H9 (cell line): ENCODE measurements around the gene MAD1L1. TPM values are rescaled to one million over a fixed set of nuclear protein-coding genes. Genes with fewer than 3 reads are reported as not detected.

ENCODE experiments used
- DNase-seq: peaks from one replicate; pipeline ENCODE4 v3.0.0-alpha.2; 2017
- H2AFZ ChIP-seq: one replicate; pipeline ENCODE4 v1.6.1; 2013; ENCODE audit warnings: mild to moderate bottlenecking, low read length, control low read depth, moderate library complexity
- H2AK5ac ChIP-seq: 2 replicates; pipeline ENCODE4 v1.6.1; 2013; ENCODE audit warnings: low read length, control low read depth, mixed read lengths; ENCODE audit not compliant: insufficient read length
- H2BK120ac ChIP-seq: one replicate; pipeline ENCODE4 v1.6.1; 2013; ENCODE audit warnings: low read depth, mild to moderate bottlenecking, low read length, control low read depth, inconsistent platforms; ENCODE audit not compliant: poor library complexity, severe bottlenecking
- H2BK12ac ChIP-seq: 2 replicates; pipeline ENCODE4 v1.6.1; 2013; ENCODE audit warnings: low read length, control low read depth, mixed read lengths, low read depth; ENCODE audit not compliant: insufficient read length
- H2BK15ac ChIP-seq: 2 replicates; pipeline ENCODE4 v1.6.1; 2013; ENCODE audit warnings: low read depth, low read length, control low read depth
- H2BK20ac ChIP-seq: one replicate; pipeline ENCODE4 v1.6.1; 2013; ENCODE audit warnings: low read depth, mild to moderate bottlenecking, low read length, control low read depth, inconsistent platforms; ENCODE audit not compliant: poor library complexity, severe bottlenecking
- H2BK5ac ChIP-seq: 2 replicates; pipeline ENCODE4 v1.6.1; 2013; ENCODE audit warnings: low read length, control low read depth, mixed read lengths; ENCODE audit not compliant: insufficient read length
- H3K14ac ChIP-seq: 2 replicates; pipeline ENCODE4 v1.6.1; 2013; ENCODE audit warnings: low read length, control low read depth; ENCODE audit not compliant: insufficient read depth
- H3K18ac ChIP-seq: 2 replicates; pipeline ENCODE4 v1.6.1; 2013; ENCODE audit warnings: low read depth, mild to moderate bottlenecking, mixed read lengths, low read length, control low read depth; ENCODE audit not compliant: insufficient read length
- H3K23ac ChIP-seq: 2 replicates; pipeline ENCODE4 v1.6.1; 2013; ENCODE audit warnings: low read length, control low read depth, mixed read lengths, low read depth; ENCODE audit not compliant: insufficient read length
- H3K23me2 ChIP-seq: 2 replicates; pipeline ENCODE4 v1.6.1; 2013; ENCODE audit warnings: low read depth, mild to moderate bottlenecking, mixed read lengths, low read length, control low read depth; ENCODE audit not compliant: insufficient read length, poor library complexity, severe bottlenecking
- H3K27ac ChIP-seq: 2 replicates; pipeline ENCODE4 v1.5.1; 2013; ENCODE audit warnings: low read length, control low read depth, mixed read lengths, low read depth; ENCODE audit not compliant: insufficient read length
- H3K27me3 ChIP-seq: 2 replicates; pipeline ENCODE4 v1.6.1; 2013; ENCODE audit warnings: low read length, control low read depth, inconsistent platforms; ENCODE audit not compliant: insufficient read depth
- H3K4ac ChIP-seq: 2 replicates; pipeline ENCODE4 v1.6.1; 2013; ENCODE audit warnings: low read depth, mild to moderate bottlenecking, control low read depth, inconsistent platforms, low read length, moderate library complexity
- H3K4me1 ChIP-seq: 2 replicates; pipeline ENCODE4 v1.6.1; 2013; ENCODE audit warnings: low read length, control low read depth, inconsistent platforms; ENCODE audit not compliant: insufficient read depth
- H3K4me2 ChIP-seq: 2 replicates; pipeline ENCODE4 v1.6.1; 2013; ENCODE audit warnings: low read length, control low read depth, mixed read lengths; ENCODE audit not compliant: insufficient read length, insufficient read depth
- H3K56ac ChIP-seq: 2 replicates; pipeline ENCODE4 v1.6.1; 2013; ENCODE audit warnings: low read depth, mild to moderate bottlenecking, mixed read lengths, low read length, control low read depth; ENCODE audit not compliant: insufficient read length
- H3K79me1 ChIP-seq: 2 replicates; pipeline ENCODE4 v1.6.1; 2013; ENCODE audit warnings: low read depth, mild to moderate bottlenecking, moderate library complexity, low read length, control low read depth, inconsistent platforms; ENCODE audit not compliant: insufficient read depth, poor library complexity, severe bottlenecking
- H3K79me2 ChIP-seq: 2 replicates; pipeline ENCODE4 v1.6.1; 2013; ENCODE audit warnings: low read length, control low read depth, inconsistent platforms; ENCODE audit not compliant: insufficient read depth
- H3K9ac ChIP-seq: 2 replicates; pipeline ENCODE4 v1.6.1; 2013; ENCODE audit warnings: low read length, control low read depth, mixed read lengths; ENCODE audit not compliant: insufficient read length; ENCODE audit errors: extremely low read depth
- H3K9me3 ChIP-seq: one replicate; pipeline ENCODE4 v1.6.1; 2013; ENCODE audit warnings: low read depth, low read length, inconsistent platforms; ENCODE audit not compliant: control insufficient read depth
- H3T11ph ChIP-seq: one replicate; pipeline ENCODE4 v1.6.1; 2013; ENCODE audit warnings: mild to moderate bottlenecking, low read length, control low read depth, inconsistent platforms
- H4K20me1 ChIP-seq: one replicate; pipeline ENCODE4 v1.6.1; 2013; ENCODE audit not compliant: control insufficient read depth, insufficient read length, insufficient read depth
- H4K5ac ChIP-seq: 2 replicates; pipeline ENCODE4 v1.6.1; 2013; ENCODE audit warnings: low read depth, mild to moderate bottlenecking, mixed read lengths, low read length, control low read depth; ENCODE audit not compliant: insufficient read length
- H4K8ac ChIP-seq: replicated peaks from 2 replicates; pipeline ENCODE4 v1.6.1; 2013; ENCODE audit warnings: low read length, control low read depth, mixed read lengths, low read depth; ENCODE audit not compliant: insufficient read length
- H4K91ac ChIP-seq: 2 replicates; pipeline ENCODE4 v1.6.1; 2013; ENCODE audit warnings: low read depth, mild to moderate bottlenecking, moderate library complexity, mixed read lengths, low read length, control low read depth; ENCODE audit not compliant: insufficient read length
- H3K27ac Mint-ChIP-seq, 3 experiments: 2 replicates in 2 of 3; 3 replicates in 1 of 3; pipeline ENCODE4 v1.8.0; 2020 to 2021; ENCODE audit warnings: mixed read lengths in 3 of 3, mild to moderate bottlenecking in 1 of 3, moderate library complexity in 1 of 3
- H3K27me3 Mint-ChIP-seq: 2 replicates; pipeline ENCODE4 v1.8.0; 2021; ENCODE audit warnings: low read depth, mild to moderate bottlenecking, moderate library complexity, mixed read lengths
- H3K36me3 Mint-ChIP-seq, 3 experiments: 2 replicates in 2 of 3; 3 replicates in 1 of 3; pipeline ENCODE4 v1.8.0; 2020 to 2021; ENCODE audit warnings: low read depth in 3 of 3, mixed read lengths in 3 of 3; ENCODE audit not compliant: insufficient read depth in 1 of 3
- H3K4me1 Mint-ChIP-seq, 2 experiments: 2 replicates each; pipeline ENCODE4 v1.8.0; 2020; ENCODE audit warnings: mixed read lengths in 2 of 2
- H3K4me3 Mint-ChIP-seq, 2 experiments: 2 replicates in 1 of 2; 3 replicates in 1 of 2; pipeline ENCODE4 v1.8.0; 2020 to 2021; ENCODE audit warnings: mild to moderate bottlenecking in 2 of 2, mixed read lengths in 2 of 2, moderate library complexity in 1 of 2
- H3K9me3 Mint-ChIP-seq, 2 experiments: 2 replicates in 1 of 2; 3 replicates in 1 of 2; pipeline ENCODE4 v1.8.0; 2020; ENCODE audit warnings: mild to moderate bottlenecking in 2 of 2, mixed read lengths in 2 of 2, moderate library complexity in 1 of 2
- CTCF ChIP-seq: fragments of 200-600 bp; sonication (generic); conservative IDR thresholded peaks from 3 replicates; pipeline ENCODE4 v1.8.0; 2021; ENCODE audit warnings: antibody characterized with exemption, mild to moderate bottlenecking
- WGBS: extraction: QIAGEN DNeasy Blood & Tissue Kit; methylation state at CpG from one replicate; pipeline ENCODE4 v1.1.7; 2013; ENCODE audit warnings: missing lambda C conversion rate, low lambda C conversion rate, mixed read lengths; ENCODE audit not compliant: insufficient read length; ENCODE audit errors: extremely low coverage; 5-methylcytosine and 5-hydroxymethylcytosine counted together
- total RNA-seq: library from RNA; stranded (reverse); gene quantifications from 2 replicates; pipeline ENCODE4 v1.2.1, GENCODE V29; 2021

MAD1L1 gene
- total RNA-seq, 1 experiment from 2014 or later: 39.0 TPM

GRCh38 chr7:2223321-2223720 lies 9.4 kb downstream of the MAD1L1 start:
- H2AK5ac ChIP-seq: no peak overlapping the region
- H3K79me1 ChIP-seq: peaks cover 5% of the 10 kb centered on the region
- H3K23ac ChIP-seq: no peak overlapping the region
- no peak overlapping the region for H2AFZ ChIP-seq
- no peaks in the 10 kb centered on the region for H3K9me3 ChIP-seq
- Mint-ChIP-seq H3K4me3 (no peak overlapping the region), H3K4me1 (no peaks in the 10 kb centered on the region), H3K27me3 (peaks cover 1% of the 10 kb centered on the region; the same call in 1 of the 2 replicates), H3K36me3 (peaks cover 26 to 79% (median 74%) of the 10 kb centered on the region in 3 experiments; a peak in 6 of 7 replicates), H3K27ac (no peak overlapping the region), H3K9me3 (no peaks in the 10 kb centered on the region)
- TF ChIP-seq CTCF: no peak
- no peaks in the 10 kb centered on the region for H3K27me3 ChIP-seq
- H3K9ac ChIP-seq: no peak overlapping the region
- no peak overlapping the region for H2BK20ac ChIP-seq
- no peaks in the 10 kb centered on the region for H4K20me1 ChIP-seq
- no peak overlapping the region for H2BK12ac ChIP-seq
- no peak overlapping the region for H4K8ac ChIP-seq
- H3T11ph ChIP-seq: no peak overlapping the region
- H3K4ac ChIP-seq: no peak overlapping the region
- no peak overlapping the region for H2BK120ac ChIP-seq
- H4K91ac ChIP-seq: no peak overlapping the region
- H3K56ac ChIP-seq: no peak overlapping the region
- no CpG with 5 or more reads among the region's 17 CpGs for WGBS
- H4K5ac ChIP-seq: no peak overlapping the region
- H3K18ac ChIP-seq: no peak overlapping the region
- H3K4me1 ChIP-seq: no peaks in the 10 kb centered on the region
- no peaks in the 10 kb centered on the region for H3K23me2 ChIP-seq
- H3K14ac ChIP-seq: no peak overlapping the region
- no peak overlapping the region for H3K4me2 ChIP-seq
- no peak for DNase-seq
- no peak overlapping the region for H3K27ac ChIP-seq
- no peak overlapping the region for H2BK15ac ChIP-seq
- H3K79me2 ChIP-seq: no peaks in the 10 kb centered on the region
- no peak overlapping the region for H2BK5ac ChIP-seq
